Measurements from ENCODE around the gene SBF2.
A peak's percentile ranks its signal among the peaks of the same experiment; 100 is the strongest.

Gene SBF2

DNA sequence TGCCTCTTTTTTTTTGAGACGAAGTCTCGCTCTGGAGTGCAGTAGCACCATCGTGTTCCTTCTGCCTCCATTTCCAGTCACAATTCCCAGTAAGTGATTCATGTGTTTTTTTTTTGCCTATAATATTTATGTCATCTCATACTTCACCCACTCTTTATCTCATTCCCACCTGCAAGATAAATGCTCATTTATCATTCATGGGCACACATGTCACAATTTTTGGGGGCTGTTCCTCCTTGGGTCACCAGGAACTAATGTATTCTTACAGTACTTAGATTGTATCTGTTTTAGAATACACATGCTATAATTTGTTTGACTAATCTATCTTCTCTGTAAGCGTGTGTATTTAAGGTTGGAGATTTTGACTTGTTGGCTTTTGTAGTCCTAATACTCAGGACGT, 407.4 kb downstream of the SBF2 start:
- H2BK120ac ChIP-seq (ENCODE audit: low read depth, low read length) = no peak overlapping the region
- no peak overlapping the region for H3K56ac ChIP-seq (ENCODE audit: low read length)
- H2BK5ac ChIP-seq (ENCODE audit: low read length) = no peak overlapping the region
- no peak overlapping the region for H3K23ac ChIP-seq (ENCODE audit: low read length)
- H3K4me1 ChIP-seq (ENCODE audit: control insufficient read depth, low read depth, low read length) = no peaks in the 10 kb centered on the region
- no peak overlapping the region for H3K9ac ChIP-seq (ENCODE audit: low read length)
- H4K5ac ChIP-seq (ENCODE audit: low read length) = no peak overlapping the region
- no peaks in the 10 kb centered on the region for H3K27me3 ChIP-seq (ENCODE audit: insufficient read depth, low read length, poor library complexity)
- no peak overlapping the region for H3K27ac ChIP-seq (ENCODE audit: low read depth, low read length)
- H3K18ac ChIP-seq (ENCODE audit: low read length) = no peak overlapping the region
- H3K4ac ChIP-seq (ENCODE audit: low read depth, low read length) = no peak overlapping the region
- no peak for DNase-seq
- no peaks in the 10 kb centered on the region for H3K79me2 ChIP-seq (ENCODE audit: control insufficient read depth, insufficient read depth, low read length)
- no peak overlapping the region for H3K4me2 ChIP-seq (ENCODE audit: low read length)
- H4K8ac ChIP-seq (ENCODE audit: low read depth, low read length) = no peak overlapping the region
- H3K79me1 ChIP-seq (ENCODE audit: low read length) = no peaks in the 10 kb centered on the region
- H3K36me3 ChIP-seq (ENCODE audit: control insufficient read depth, insufficient read depth, low read length) = no peaks in the 10 kb centered on the region
- no peak overlapping the region for H3K4me3 ChIP-seq (ENCODE audit: low read length)
- H2BK15ac ChIP-seq (replicated peaks; ENCODE audit: low read depth) = no peak overlapping the region
- WGBS (ENCODE audit: extremely low coverage, insufficient coverage, low lambda C conversion rate) = no CpG with 5 or more reads among the region's 5 CpGs
- H2AK5ac ChIP-seq (ENCODE audit: low read length) = no peak overlapping the region

DNA sequence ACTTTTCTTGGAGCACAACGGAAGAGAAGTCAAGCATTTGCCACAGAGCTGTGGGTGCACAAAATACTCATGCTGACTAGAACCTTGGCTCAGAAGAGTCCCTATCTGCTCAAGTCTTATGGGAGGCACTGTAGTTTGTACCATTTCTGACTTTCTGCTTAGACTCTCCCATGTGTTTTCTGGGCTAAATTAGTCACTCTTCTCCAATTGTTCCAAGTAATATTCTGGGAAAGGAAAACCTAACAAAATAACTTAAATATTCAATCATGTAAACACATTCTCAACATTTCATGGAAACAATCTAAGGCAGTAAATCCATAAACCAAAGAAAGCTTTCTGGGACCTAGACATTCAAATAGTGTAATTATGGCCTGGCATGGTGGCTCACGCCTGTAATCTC, 409.4 kb downstream of the SBF2 start:
- Histone ChIP-seq H3K18ac (ENCODE audit: low read length) (no peak overlapping the region), H3K4me2 (ENCODE audit: low read length) (no peak overlapping the region), H2BK120ac (ENCODE audit: low read depth, low read length) (no peak overlapping the region), H3K79me1 (ENCODE audit: low read length) (no peaks in the 10 kb centered on the region), H3K4me1 (ENCODE audit: control insufficient read depth, low read depth, low read length) (no peaks in the 10 kb centered on the region), H3K4me3 (ENCODE audit: low read length) (no peak overlapping the region), H2BK15ac (replicated peaks; ENCODE audit: low read depth) (no peak overlapping the region), H3K9ac (ENCODE audit: low read length) (no peak overlapping the region), H3K79me2 (ENCODE audit: control insufficient read depth, insufficient read depth, low read length) (no peaks in the 10 kb centered on the region), H2AK5ac (ENCODE audit: low read length) (no peak overlapping the region), H3K56ac (ENCODE audit: low read length) (no peak overlapping the region), H2BK5ac (ENCODE audit: low read length) (no peak overlapping the region), H3K23ac (ENCODE audit: low read length) (no peak overlapping the region), H4K5ac (ENCODE audit: low read length) (peak overlapping the region; percentile 15), H3K4ac (ENCODE audit: low read depth, low read length) (no peak overlapping the region), H3K27me3 (ENCODE audit: insufficient read depth, low read length, poor library complexity) (no peaks in the 10 kb centered on the region), H4K8ac (ENCODE audit: low read depth, low read length) (no peak overlapping the region), H3K36me3 (ENCODE audit: control insufficient read depth, insufficient read depth, low read length) (no peaks in the 10 kb centered on the region), H3K27ac (ENCODE audit: low read depth, low read length) (no peak overlapping the region)
- no peak for DNase-seq
- WGBS (ENCODE audit: extremely low coverage, insufficient coverage, low lambda C conversion rate) = no CpG with 5 or more reads among the region's 2 CpGs

DNA sequence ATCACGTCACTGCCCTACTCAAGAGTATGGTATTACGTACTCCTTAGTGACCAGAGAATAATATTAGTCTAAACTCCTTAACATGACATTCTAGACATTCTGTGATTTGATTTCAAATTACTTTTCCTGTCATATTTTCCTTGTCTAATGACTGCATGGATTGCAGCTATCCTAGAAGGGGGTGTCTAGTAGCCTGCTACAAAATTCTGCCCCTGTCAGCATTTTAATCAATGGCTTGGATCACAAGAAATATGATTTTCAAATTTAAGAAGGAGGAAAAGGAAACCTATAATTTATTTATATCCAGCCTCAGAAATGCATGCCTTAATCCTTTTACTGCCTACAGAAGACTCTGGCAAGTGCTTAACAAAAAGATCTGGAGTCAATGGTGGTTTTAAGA, 413.4 kb downstream of the SBF2 start:
- Histone ChIP-seq H3K4me3 (ENCODE audit: low read length) (no peak overlapping the region), H3K4me1 (ENCODE audit: control insufficient read depth, low read depth, low read length) (no peaks in the 10 kb centered on the region), H3K4me2 (ENCODE audit: low read length) (no peak overlapping the region), H3K79me1 (ENCODE audit: low read length) (no peaks in the 10 kb centered on the region), H2BK120ac (ENCODE audit: low read depth, low read length) (no peak overlapping the region), H3K4ac (ENCODE audit: low read depth, low read length) (no peak overlapping the region), H4K8ac (ENCODE audit: low read depth, low read length) (no peak overlapping the region), H3K23ac (ENCODE audit: low read length) (no peak overlapping the region), H3K9ac (ENCODE audit: low read length) (no peak overlapping the region), H2BK5ac (ENCODE audit: low read length) (no peak overlapping the region), H3K36me3 (ENCODE audit: control insufficient read depth, insufficient read depth, low read length) (no peaks in the 10 kb centered on the region), H3K79me2 (ENCODE audit: control insufficient read depth, insufficient read depth, low read length) (no peaks in the 10 kb centered on the region), H3K27ac (ENCODE audit: low read depth, low read length) (no peak overlapping the region), H3K27me3 (ENCODE audit: insufficient read depth, low read length, poor library complexity) (no peaks in the 10 kb centered on the region), H3K56ac (ENCODE audit: low read length) (no peak overlapping the region), H4K5ac (ENCODE audit: low read length) (no peak overlapping the region), H2AK5ac (ENCODE audit: low read length) (no peak overlapping the region), H2BK15ac (replicated peaks; ENCODE audit: low read depth) (no peak overlapping the region), H3K18ac (ENCODE audit: low read length) (no peak overlapping the region)
- no CpG with 5 or more reads among the region's 2 CpGs for WGBS (ENCODE audit: extremely low coverage, insufficient coverage, low lambda C conversion rate)
- DNase-seq = no peak

DNA sequence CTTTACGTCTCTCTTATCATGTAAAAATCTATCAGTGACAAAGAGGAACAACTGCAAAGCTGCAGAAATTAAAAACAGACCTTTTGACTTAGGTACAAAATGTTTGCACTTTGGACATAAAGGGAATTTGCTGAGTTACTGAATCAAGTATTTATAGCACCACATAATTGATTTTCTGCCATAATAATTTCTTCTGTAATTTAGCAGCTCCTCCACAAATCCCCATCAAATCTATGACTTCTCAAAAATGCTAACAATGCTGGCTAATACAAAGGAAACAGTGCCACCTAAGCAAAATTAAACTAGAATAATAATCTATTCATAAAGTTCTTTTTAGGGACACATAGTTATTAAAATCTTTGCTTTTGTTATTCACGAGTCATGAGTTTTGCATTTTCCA, 415.1 kb downstream of the SBF2 start:
- Histone ChIP-seq H3K79me1 (ENCODE audit: low read length) (no peaks in the 10 kb centered on the region), H3K4ac (ENCODE audit: low read depth, low read length) (no peak overlapping the region)
- WGBS (ENCODE audit: extremely low coverage, insufficient coverage, low lambda C conversion rate) = no CpG with 5 or more reads among the region's 2 CpGs

DNA sequence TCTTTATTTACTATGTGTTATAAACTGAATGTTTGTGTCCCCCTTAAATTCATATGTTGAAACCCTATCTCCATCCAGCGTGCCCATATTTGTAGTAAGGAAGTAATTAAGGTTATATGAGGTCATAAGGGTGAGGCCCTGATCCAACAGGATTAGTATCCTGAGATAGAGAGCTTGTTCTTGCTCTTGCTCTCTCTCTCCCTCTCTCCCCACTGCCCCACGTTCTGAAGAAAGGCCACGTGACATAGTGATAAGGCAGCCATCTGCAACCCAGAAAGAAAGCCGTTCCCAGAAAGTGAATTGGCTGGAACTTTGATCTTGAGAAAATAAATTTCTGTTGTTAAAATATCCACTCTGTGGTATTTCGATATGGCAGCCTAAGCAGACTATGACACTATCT, 417.7 kb downstream of the SBF2 start:
- Histone ChIP-seq H2AK5ac (ENCODE audit: low read length) (no peak overlapping the region), H2BK5ac (ENCODE audit: low read length) (no peak overlapping the region), H3K79me1 (ENCODE audit: low read length) (no peaks in the 10 kb centered on the region), H3K4ac (ENCODE audit: low read depth, low read length) (no peak overlapping the region), H3K4me1 (ENCODE audit: control insufficient read depth, low read depth, low read length) (no peaks in the 10 kb centered on the region), H3K27ac (ENCODE audit: low read depth, low read length) (no peak overlapping the region), H3K9ac (ENCODE audit: low read length) (no peak overlapping the region), H3K18ac (ENCODE audit: low read length) (no peak overlapping the region), H4K8ac (ENCODE audit: low read depth, low read length) (no peak overlapping the region), H3K4me3 (ENCODE audit: low read length) (no peak overlapping the region), H3K36me3 (ENCODE audit: control insufficient read depth, insufficient read depth, low read length) (no peaks in the 10 kb centered on the region), H4K5ac (ENCODE audit: low read length) (no peak overlapping the region), H2BK15ac (replicated peaks; ENCODE audit: low read depth) (no peak overlapping the region), H2BK120ac (ENCODE audit: low read depth, low read length) (no peak overlapping the region), H3K4me2 (ENCODE audit: low read length) (no peak overlapping the region), H3K23ac (ENCODE audit: low read length) (no peak overlapping the region), H3K56ac (ENCODE audit: low read length) (no peak overlapping the region), H3K27me3 (ENCODE audit: insufficient read depth, low read length, poor library complexity) (no peaks in the 10 kb centered on the region), H3K79me2 (ENCODE audit: control insufficient read depth, insufficient read depth, low read length) (no peaks in the 10 kb centered on the region)
- no CpG with 5 or more reads among the region's 5 CpGs for WGBS (ENCODE audit: extremely low coverage, insufficient coverage, low lambda C conversion rate)
- DNase-seq = no peak

More for the DNA sequence above, 415.1 kb downstream of the SBF2 start:
- Histone ChIP-seq H4K5ac (ENCODE audit: low read length) (no peak overlapping the region), H3K4me1 (ENCODE audit: control insufficient read depth, low read depth, low read length) (no peaks in the 10 kb centered on the region), H3K36me3 (ENCODE audit: control insufficient read depth, insufficient read depth, low read length) (no peaks in the 10 kb centered on the region), H2BK15ac (replicated peaks; ENCODE audit: low read depth) (no peak overlapping the region), H3K79me2 (ENCODE audit: control insufficient read depth, insufficient read depth, low read length) (no peaks in the 10 kb centered on the region), H2BK5ac (ENCODE audit: low read length) (no peak overlapping the region), H3K4me3 (ENCODE audit: low read length) (no peak overlapping the region), H4K8ac (ENCODE audit: low read depth, low read length) (no peak overlapping the region), H3K4me2 (ENCODE audit: low read length) (no peak overlapping the region), H3K23ac (ENCODE audit: low read length) (no peak overlapping the region), H3K9ac (ENCODE audit: low read length) (no peak overlapping the region), H2BK120ac (ENCODE audit: low read depth, low read length) (no peak overlapping the region), H3K56ac (ENCODE audit: low read length) (no peak overlapping the region), H3K18ac (ENCODE audit: low read length) (no peak overlapping the region), H3K27me3 (ENCODE audit: insufficient read depth, low read length, poor library complexity) (no peaks in the 10 kb centered on the region), H2AK5ac (ENCODE audit: low read length) (no peak overlapping the region), H3K27ac (ENCODE audit: low read depth, low read length) (no peak overlapping the region)
- DNase-seq = no peak

DNA sequence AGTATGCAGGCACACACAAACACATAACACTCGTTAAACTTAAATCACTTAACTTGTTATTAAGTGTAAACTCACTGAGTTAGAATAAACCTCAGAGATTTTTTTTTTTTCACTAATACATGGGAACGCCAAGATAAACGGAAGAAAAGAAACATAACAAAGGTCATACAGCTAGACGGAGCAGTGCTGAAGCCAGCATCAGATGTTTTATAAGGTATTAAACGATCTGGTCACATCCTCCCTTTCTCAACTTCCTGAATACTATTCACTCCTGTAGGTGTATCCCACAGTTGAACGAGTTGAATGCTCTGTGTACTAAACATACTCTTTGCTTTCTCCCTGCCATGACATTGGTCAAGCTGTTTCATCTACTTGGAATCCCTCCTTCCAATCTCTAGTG, 418.2 kb downstream of the SBF2 start:
- H3K79me1 ChIP-seq (ENCODE audit: low read length) = no peaks in the 10 kb centered on the region
- H2AK5ac ChIP-seq (ENCODE audit: low read length) = no peak overlapping the region
- no peak overlapping the region for H3K23ac ChIP-seq (ENCODE audit: low read length)
- H3K4me1 ChIP-seq (ENCODE audit: control insufficient read depth, low read depth, low read length) = no peaks in the 10 kb centered on the region
- no peak overlapping the region for H4K8ac ChIP-seq (ENCODE audit: low read depth, low read length)
- H3K36me3 ChIP-seq (ENCODE audit: control insufficient read depth, insufficient read depth, low read length) = no peaks in the 10 kb centered on the region
- no peak overlapping the region for H2BK15ac ChIP-seq (replicated peaks; ENCODE audit: low read depth)
- DNase-seq = no peak
- H3K27me3 ChIP-seq (ENCODE audit: insufficient read depth, low read length, poor library complexity) = no peaks in the 10 kb centered on the region
- no peak overlapping the region for H2BK120ac ChIP-seq (ENCODE audit: low read depth, low read length)
- no peak overlapping the region for H3K4me3 ChIP-seq (ENCODE audit: low read length)
- no peak overlapping the region for H3K4me2 ChIP-seq (ENCODE audit: low read length)
- no peak overlapping the region for H3K27ac ChIP-seq (ENCODE audit: low read depth, low read length)
- no peak overlapping the region for H3K9ac ChIP-seq (ENCODE audit: low read length)
- H3K18ac ChIP-seq (ENCODE audit: low read length) = no peak overlapping the region
- H2BK5ac ChIP-seq (ENCODE audit: low read length) = no peak overlapping the region
- no peak overlapping the region for H4K5ac ChIP-seq (ENCODE audit: low read length)
- WGBS (ENCODE audit: extremely low coverage, insufficient coverage, low lambda C conversion rate) = no CpG with 5 or more reads among the region's 6 CpGs
- H3K79me2 ChIP-seq (ENCODE audit: control insufficient read depth, insufficient read depth, low read length) = no peaks in the 10 kb centered on the region
- no peak overlapping the region for H3K56ac ChIP-seq (ENCODE audit: low read length)
- no peak overlapping the region for H3K4ac ChIP-seq (ENCODE audit: low read depth, low read length)
